Measurements from ENCODE around the gene MRGPRD. TPM values are rescaled to one million over a fixed set of nuclear protein-coding genes. Genes with fewer than 3 reads are reported as not detected.
A peak's percentile ranks its signal among the peaks of the same experiment; 100 is the strongest.

The MRGPRD gene
- total RNA-seq, 4 donors from 2014 or later, result 2.9 to 5.4 TPM; not detected in 2

GRCh38 chr11:69010964-69011623 is 30.3 kb upstream of the MRGPRD start:
- H3K27ac ChIP-seq, result peak overlapping the region; percentile 88 to 99 (median 98)
- 0% methylated on average over 4 of the region's 43 CpGs; no CpG with 5 or more reads in 1 of the 2 donors for WGBS, 2 donors (ENCODE audit: low coverage in 1 of 2)
- TF ChIP-seq, protein P1, sequence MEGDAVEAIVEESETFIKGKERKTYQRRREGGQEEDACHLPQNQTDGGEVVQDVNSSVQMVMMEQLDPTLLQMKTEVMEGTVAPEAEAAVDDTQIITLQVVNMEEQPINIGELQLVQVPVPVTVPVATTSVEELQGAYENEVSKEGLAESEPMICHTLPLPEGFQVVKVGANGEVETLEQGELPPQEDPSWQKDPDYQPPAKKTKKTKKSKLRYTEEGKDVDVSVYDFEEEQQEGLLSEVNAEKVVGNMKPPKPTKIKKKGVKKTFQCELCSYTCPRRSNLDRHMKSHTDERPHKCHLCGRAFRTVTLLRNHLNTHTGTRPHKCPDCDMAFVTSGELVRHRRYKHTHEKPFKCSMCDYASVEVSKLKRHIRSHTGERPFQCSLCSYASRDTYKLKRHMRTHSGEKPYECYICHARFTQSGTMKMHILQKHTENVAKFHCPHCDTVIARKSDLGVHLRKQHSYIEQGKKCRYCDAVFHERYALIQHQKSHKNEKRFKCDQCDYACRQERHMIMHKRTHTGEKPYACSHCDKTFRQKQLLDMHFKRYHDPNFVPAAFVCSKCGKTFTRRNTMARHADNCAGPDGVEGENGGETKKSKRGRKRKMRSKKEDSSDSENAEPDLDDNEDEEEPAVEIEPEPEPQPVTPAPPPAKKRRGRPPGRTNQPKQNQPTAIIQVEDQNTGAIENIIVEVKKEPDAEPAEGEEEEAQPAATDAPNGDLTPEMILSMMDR (IDR thresholded peaks at IDR 0.05), result peak in 1 of 4 experiments; percentile 7
- TF ChIP-seq EP300 (IDR thresholded peaks at IDR 0.05) (no peak), POLR2A (IDR thresholded peaks at IDR 0.05) (peak; percentile 81 to 86), POLR2AphosphoS5 (IDR thresholded peaks at IDR 0.05) (peak; percentile 77)
- peaks cover 6 to 88% (median 51%) of the 10 kb centered on the region in 3 donors for H3K4me1 ChIP-seq
- H3K27me3 ChIP-seq, result peaks cover 3% of the 10 kb centered on the region
- H3K9me3 ChIP-seq, result no peaks in the 10 kb centered on the region
- peak overlapping the region; percentile 70 to 77 for H3K4me3 ChIP-seq
- peak; percentile 67 for ATAC-seq
- H3K36me3 ChIP-seq, result peaks cover 0 to 12% of the 10 kb centered on the region in 2 donors

DNA sequence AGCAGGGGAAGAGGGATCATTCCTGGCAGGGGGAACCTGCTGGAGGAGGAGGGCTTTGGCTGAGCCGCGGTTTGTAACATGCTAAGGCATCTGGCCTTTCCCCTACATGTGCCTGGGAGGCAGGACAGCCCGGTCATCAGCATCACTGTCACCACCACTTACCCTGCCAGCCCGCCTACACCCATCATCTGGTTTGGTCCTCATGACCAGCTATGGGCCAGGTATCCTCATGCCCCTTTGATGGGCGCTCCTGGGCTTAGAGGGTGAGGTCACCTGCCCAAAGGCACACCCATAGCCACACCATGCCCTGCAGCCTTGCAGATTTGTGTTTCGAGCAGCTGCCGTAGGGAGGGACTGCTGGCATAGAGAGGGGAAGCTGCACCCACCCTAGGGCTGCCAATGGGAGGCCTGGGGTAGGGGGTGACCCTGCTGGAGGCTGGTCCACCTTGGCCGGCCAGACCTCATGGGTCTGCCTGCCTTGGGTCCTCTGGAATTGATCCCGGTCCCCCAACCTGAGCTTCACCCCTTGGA is 29.6 kb upstream of the MRGPRD start:
- peak; percentile 58 for TF ChIP-seq POLR2AphosphoS5 (IDR thresholded peaks at IDR 0.05)
- no peak for TF ChIP-seq POLR2A (IDR thresholded peaks at IDR 0.05)
- Histone ChIP-seq H3K27ac (peak overlapping the region; percentile 88 to 99 (median 98)), H3K9me3 (no peaks in the 10 kb centered on the region), H3K36me3 (peaks cover 0 to 18% of the 10 kb centered on the region in 2 donors), H3K4me1 (peaks cover 6 to 93% (median 57%) of the 10 kb centered on the region in 3 donors), H3K4me3 (peak overlapping the region; percentile 70 to 77), H3K27me3 (peaks cover 3% of the 10 kb centered on the region)
- 28 to 40% methylated on average over 2 to 3 of the region's 9 CpGs for WGBS, 2 donors (ENCODE audit: low coverage in 1 of 2)
- no peak for ATAC-seq

DNA sequence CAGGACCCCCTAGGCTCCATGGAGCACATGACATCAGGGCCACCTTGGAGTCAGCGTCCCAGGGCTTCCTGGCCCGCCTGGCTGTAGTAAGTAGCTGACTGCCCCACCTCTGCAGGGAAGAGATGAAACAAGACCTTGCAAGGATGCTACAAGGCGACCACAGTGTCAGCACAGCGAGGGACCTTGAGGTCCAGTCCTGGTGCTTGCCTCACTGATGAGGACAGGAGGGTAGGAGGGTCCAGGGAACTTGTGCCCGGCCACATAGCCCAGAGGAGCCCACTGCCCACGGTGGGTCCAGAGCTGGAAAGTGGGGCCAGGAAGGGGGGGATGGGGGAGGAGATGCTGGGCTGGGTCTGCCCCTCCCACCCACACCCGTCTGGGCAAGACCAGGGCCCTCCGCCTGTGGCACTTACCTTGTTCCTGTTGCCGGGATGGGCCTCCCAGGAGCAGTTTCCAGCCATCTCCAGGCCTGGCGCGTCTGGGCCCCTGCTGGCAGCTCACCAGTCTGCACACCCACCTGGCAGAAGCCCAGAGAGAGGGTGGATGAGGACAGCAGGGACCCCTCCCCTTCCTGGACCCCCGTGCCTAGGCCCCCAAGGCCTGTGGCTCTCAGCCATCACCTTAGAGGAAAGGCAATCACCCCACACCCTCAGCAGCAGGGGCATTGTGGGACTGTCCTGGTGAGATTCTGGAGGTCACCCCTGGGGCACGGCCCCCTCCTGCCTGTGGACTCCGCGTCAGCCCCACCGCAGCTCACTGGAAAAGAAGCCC is 28.8 kb upstream of the MRGPRD start:
- Histone ChIP-seq H3K27ac (peak overlapping the region; percentile 88 to 99 (median 98)), H3K36me3 (peaks cover 0 to 26% of the 10 kb centered on the region in 2 donors), H3K4me3 (peak overlapping the region; percentile 70 to 77), H3K4me1 (peaks cover 6 to 93% (median 56%) of the 10 kb centered on the region in 3 donors), H3K9me3 (no peaks in the 10 kb centered on the region), H3K27me3 (peaks cover 3% of the 10 kb centered on the region)
- no peak for ATAC-seq
- TF ChIP-seq, protein P1 (IDR thresholded peaks at IDR 0.05), result peak in 1 of 4 experiments; percentile 19
- TF ChIP-seq EP300 (IDR thresholded peaks at IDR 0.05), result no peak
- WGBS, 2 donors (ENCODE audit: low coverage in 1 of 2), result 55% methylated on average over 4 of the region's 16 CpGs; no CpG with 5 or more reads in 1 of the 2 donors

DNA sequence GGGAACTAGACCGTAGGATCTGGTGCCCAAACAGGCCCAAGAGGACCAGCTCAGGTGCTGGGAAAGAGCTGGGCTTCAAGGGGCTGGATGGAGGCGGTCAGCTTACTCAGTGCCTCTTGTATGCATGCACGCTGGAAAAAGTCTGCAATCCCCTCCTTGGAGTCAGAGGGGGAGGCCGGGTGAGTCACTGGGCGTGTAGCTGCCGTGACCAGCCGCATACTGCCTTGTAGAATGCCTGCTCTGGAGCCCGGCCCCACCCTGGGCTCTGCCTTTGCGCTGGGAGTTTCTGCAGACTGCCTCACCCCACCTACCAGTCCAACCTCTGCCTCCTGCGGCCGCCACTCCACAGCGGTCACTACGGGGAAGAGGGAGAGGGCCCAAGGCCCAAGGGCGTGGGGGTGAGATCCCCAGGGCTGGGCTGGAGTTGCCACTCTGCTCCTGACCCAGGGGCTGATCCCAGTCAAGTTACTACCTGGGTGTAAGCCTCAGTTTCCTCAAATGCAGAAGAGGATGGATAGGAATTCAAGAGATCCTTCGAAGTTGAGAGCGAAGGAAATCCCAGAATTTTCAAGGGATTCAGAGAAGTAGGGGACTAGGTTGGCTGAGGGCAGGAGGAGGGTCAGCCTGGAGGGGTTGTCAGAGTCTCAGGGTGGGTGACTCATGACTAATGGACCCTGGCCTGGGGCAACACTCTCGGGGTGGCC is 28.1 kb upstream of the MRGPRD start:
- 27% methylated on average over 2 of the region's 17 CpGs; no CpG with 5 or more reads in 1 of the 2 donors for WGBS, 2 donors (ENCODE audit: low coverage in 1 of 2)
- peaks cover 6 to 93% (median 55%) of the 10 kb centered on the region in 3 donors for H3K4me1 ChIP-seq
- ATAC-seq, result peak; percentile 68
- H3K27me3 ChIP-seq, result peaks cover 3% of the 10 kb centered on the region
- H3K27ac ChIP-seq, result peak overlapping the region; percentile 88 to 99 (median 98)
- peak overlapping the region in 1 of 2 donors; percentile 70 for H3K4me3 ChIP-seq
- no peaks in the 10 kb centered on the region for H3K9me3 ChIP-seq
- TF ChIP-seq POLR2A (IDR thresholded peaks at IDR 0.05), result peak; percentile 65 to 72
- peak; percentile 95 for TF ChIP-seq POLR2AphosphoS5 (IDR thresholded peaks at IDR 0.05)
- no peak for TF ChIP-seq EP300 (IDR thresholded peaks at IDR 0.05)
- TF ChIP-seq, protein P1 (IDR thresholded peaks at IDR 0.05), result peak in 1 of 4 experiments; percentile 1
- peaks cover 0 to 34% of the 10 kb centered on the region in 2 donors for H3K36me3 ChIP-seq
